AG09309 (cell line): ENCODE measurements around the gene SLX9.

ENCODE experiments used
- DNase-seq: peaks from one replicate; pipeline ENCODE4 v3.0.0-alpha.2; 2010; ENCODE audit warnings: low read depth
- H3K4me3 ChIP-seq: 2 replicates; pipeline ENCODE4 v1.5.1; 2011; ENCODE audit warnings: mild to moderate bottlenecking, low read depth, low read length, moderate library complexity; ENCODE audit not compliant: control insufficient read depth
- CTCF ChIP-seq: IDR thresholded peaks from 2 replicates; pipeline ENCODE4 v1.5.1; 2011; ENCODE audit warnings: mild to moderate bottlenecking, low read depth, low read length, inconsistent platforms; ENCODE audit not compliant: insufficient read depth, control insufficient read depth; ENCODE audit errors: missing control alignments

The SLX9 gene, protein sequence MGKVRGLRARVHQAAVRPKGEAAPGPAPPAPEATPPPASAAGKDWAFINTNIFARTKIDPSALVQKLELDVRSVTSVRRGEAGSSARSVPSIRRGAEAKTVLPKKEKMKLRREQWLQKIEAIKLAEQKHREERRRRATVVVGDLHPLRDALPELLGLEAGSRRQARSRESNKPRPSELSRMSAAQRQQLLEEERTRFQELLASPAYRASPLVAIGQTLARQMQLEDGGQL

GRCh38 chr21:44939532-44940115 lies at the start of gene SLX9:
Gene SLX9 (plus strand): TSS chr21:44940029. CDS start chr21:44940058, 29 bp downstream.
- no peak for TF ChIP-seq CTCF
- DNase-seq: peak; percentile 20
- H3K4me3 ChIP-seq: peak within 1 kb of the TSS; percentile 95

DNA sequence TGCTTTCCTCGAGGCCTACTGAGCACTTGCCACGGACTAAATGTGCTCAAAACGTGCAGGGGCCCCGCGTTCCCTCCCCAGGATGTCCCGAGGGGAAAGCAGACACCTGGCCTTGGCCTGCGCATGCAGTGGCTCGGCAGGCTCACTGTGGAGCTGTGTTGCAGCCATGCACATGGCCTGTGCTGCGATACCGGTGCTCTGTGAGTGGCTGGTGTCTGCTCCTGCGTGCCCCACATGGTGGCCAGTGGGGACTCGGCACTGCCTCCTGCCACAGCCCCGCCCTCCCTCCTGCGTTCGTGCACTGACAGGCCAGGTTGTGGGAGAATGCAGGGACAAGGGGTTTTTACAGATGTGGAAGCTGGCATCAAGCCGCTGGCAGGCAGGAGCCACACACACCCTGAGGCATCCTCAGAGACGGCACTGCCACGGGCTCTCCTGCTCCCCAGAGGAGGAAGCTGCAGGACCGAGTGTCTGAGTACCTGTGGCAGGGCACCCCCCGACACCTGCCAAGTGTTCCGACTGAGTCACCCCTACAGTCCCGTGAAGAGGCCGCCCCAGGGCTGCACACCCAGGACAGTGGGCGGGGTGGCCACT lies 49.4 kb upstream of the SLX9 start:
- TF ChIP-seq CTCF: no peak

GRCh38 chr21:44890961-44891541 lies 48.8 kb upstream of the SLX9 start:
- no peak for DNase-seq
- no peak overlapping the region for H3K4me3 ChIP-seq
- TF ChIP-seq CTCF: no peak

More for the DNA sequence above, 49.4 kb upstream of the SLX9 start:
- DNase-seq: no peak
- no peak overlapping the region for H3K4me3 ChIP-seq

- H3K4me3 ChIP-seq: no peak overlapping the region
- TF ChIP-seq CTCF: no peak
- no peak for DNase-seq
These were observed 48.2 kb upstream of the SLX9 start for GRCh38 chr21:44891631-44892031.

- no peak for TF ChIP-seq CTCF
- no peak for DNase-seq
- no peak overlapping the region for H3K4me3 ChIP-seq
These were observed 47.7 kb upstream of the SLX9 start for GRCh38 chr21:44892095-44892494.

- H3K4me3 ChIP-seq: no peak overlapping the region
- no peak for DNase-seq
- peak; percentile 92 for TF ChIP-seq CTCF
These were observed 47.1 kb upstream of the SLX9 start for GRCh38 chr21:44892536-44893277.
